HG03460 (cell line): ENCODE results near the gene PPL.
"Not testable (repeated sequence)": the region's sequence is repeated elsewhere in the genome, so short reads cannot be mapped to it uniquely, and the experiment has no call there.

Experiments used
- ATAC-seq: cut with Tn5 transposase; IDR thresholded peaks from one replicate; pipeline ENCODE4 v1.9.1; 2021; ENCODE audit not compliant: unreplicated experiment

PPL gene

GRCh38 chr16:4935241-4935855 is 1.6 kb downstream of the PPL start:
- no peak for ATAC-seq

DNA sequence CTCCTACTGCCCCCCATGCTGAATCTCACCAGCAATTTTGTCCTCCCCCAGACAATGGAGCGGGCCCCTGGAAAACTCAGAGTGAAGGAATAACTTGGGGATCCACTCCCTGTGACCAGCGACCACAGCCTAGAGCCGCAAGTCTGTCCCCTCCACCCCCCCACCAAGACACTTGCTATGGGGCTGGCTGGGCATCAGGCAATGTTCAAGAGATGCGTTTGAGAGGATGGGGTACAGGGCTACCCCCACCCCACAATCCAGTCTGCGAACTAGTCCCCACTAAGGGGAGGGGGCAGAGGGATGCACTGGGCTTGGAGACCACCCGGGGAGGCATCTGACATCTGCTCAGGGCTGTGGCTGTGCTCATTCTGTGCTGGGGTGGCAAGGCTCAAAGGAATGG is 2.4 kb downstream of the PPL start:
- ATAC-seq: no peak

DNA sequence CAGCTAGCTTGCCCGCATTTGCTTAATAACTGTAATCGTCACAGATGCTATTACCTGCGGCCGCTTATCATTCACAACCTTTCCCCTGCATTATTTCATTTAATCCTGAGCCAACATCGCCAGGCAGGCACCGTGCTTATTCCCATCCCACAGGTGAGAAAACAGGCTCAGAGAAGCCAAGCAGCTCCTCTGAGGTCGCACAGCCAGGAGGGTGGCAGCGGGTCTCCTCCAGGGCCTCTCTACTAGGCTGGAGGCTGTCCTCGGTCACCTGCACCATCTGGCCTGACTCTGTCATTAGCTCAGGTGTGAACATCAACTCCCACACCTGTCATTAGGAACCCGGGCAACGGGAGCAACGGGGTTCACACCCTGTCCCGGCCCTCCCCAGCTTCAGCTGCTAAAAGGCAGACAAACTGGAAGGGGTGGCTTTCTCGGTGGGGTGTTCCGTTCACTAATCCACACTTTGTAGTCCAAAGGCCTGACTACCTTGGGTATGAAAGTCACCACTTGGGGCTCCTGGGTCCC is 3.0 kb downstream of the PPL start:
- no peak for ATAC-seq

DNA sequence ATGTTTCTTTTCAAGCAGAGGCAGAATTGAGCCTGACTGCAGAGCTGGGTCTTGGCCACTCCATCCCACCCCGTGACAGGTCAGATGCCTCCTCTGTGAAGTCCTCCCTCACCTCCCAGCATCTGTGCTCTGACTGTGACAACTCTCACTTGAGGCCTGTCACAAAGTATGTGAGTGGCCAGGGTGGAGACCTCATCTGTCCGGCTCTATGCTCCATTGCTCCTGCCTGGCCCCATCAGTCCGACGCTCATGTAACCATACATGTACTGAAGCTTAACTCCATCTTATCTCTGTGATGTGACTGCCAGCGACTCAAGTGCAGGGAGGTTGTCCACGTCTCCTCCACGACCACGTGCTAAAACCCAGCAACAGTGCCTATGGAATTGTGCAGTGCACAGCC is 3.5 kb downstream of the PPL start:
- ATAC-seq: no peak

- ATAC-seq: no peak
Measured at GRCh38 chr16:4931381-4931780, 5.6 kb downstream of the PPL start.

DNA sequence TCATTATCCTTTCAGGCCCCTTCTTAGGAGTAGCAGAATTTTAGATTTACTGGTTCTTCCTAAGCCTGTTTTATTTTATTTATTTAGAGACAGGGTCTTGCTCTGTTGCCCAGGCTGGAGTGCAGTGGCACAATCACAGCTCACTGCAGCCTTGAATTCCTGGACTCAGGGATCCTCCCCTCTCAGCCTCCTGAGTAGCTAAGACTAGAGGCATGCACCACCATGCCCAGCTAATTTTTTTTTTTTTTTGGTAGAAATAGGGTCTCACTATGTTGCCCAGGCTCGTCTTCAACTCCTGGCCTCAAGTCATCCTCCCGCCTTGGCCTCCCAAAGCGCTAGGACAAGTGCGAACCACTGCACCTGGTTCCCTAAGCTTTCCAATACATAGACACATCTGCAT is 7.3 kb downstream of the PPL start:
- not testable (repeated sequence) for ATAC-seq

DNA sequence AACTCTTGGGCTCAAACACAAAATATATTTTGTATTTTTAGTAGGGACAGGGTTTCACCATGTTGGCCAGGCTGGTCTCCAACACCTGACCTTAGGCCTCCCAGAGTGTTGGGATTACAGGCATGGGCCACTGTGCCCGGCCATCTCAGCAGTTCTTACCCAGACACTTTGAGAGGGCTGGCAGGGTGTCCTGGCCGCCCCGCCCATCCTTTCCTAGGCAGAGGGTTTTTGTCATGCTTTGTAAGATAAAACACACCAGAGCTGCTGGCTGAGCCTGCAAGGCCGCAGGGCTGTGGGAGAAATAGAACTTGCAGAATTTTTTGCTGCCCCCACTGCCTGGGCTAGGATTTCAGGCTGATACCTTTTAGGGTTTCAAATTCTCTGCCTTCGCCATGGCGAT is 8.7 kb downstream of the PPL start:
- ATAC-seq: no peak

GRCh38 chr16:4927661-4928060 is 9.3 kb downstream of the PPL start:
- no peak for ATAC-seq

- no peak for ATAC-seq
Measured at GRCh38 chr16:4926928-4927327, 10.0 kb downstream of the PPL start.

DNA sequence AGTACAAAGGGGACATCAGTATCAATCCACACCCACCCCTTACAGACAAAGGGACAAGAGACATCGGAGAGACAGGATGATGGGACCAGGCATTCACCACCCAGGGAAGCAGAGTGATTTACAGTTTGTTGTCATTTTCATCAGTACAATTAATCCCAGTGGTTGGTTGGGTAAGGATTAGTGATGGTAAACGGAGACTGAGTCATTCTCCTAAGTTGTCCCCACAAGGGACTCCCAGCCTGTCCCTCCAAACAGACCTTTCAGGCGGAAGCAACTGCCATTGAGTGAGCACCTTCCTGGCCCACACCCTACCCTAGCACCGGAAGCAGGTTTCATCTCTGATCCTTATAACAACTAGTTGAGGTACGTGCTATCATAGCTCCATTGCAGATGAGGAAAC is 11.2 kb downstream of the PPL start:
- no peak for ATAC-seq

DNA sequence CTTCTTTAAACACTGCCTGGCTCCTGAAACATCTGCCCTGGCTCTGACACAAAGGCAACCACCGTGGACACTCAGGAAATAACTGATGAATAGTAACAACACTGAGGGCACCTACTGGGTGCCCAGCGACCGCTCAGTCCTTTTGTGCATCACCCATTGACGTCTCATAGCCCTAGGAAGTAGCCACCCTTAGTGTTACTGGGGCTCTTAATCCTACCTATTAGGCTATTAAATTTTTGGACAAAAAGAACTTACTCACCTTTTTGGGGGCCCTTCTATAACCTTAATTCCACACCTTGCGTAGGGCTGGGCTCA is 11.7 kb downstream of the PPL start:
- ATAC-seq: no peak

GRCh38 chr16:4924593-4925292 is 12.2 kb downstream of the PPL start:
- no peak for ATAC-seq

DNA sequence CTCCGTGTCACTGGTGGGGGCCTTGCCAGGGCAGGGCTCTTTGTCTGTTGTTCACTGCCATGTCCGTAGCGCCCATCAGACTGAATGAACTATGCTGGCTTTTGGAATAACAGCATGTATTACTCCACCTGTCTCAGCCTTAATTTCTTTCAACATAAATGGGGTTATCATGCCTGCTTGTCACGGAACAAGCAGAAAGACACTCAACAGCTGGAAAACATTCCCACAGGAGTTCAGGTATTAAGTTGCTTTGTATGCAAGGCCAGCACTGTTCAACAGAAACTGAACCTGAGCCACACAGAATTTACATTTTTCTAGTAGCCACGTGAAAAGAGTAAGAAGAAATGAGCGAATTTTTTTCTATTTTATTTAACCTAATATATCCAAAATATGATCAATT is 13.1 kb downstream of the PPL start:
- no peak for ATAC-seq

DNA sequence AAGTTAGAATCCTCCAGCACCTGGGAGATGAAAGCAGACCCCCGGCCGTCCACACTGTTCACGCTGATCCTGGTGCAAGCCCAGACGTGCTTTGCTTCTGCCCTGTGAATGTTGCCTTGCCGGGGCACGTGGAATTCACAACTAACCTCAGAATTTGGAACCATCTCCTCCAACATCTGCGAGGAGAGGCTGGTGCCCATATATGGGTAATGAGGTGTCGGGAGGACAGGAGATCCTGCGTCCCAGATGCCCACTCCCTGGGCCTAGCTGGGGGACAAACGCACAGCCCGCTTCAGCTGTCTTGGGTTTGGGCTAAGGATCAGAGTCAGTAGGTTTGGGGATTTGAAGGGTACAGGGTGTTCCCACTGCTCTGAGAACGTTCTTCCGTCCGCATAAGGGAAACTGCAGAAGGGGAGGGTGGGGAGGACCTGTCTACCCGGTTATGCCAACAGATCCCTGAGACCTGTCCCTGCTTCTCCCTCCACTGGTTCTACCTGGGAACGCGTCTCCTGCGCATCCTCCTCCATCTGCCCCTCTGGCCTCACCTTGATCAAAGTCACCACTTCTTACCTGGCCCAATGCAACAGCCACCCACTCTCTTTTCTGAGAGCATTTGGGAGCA is 14.1 kb downstream of the PPL start:
- no peak for ATAC-seq

DNA sequence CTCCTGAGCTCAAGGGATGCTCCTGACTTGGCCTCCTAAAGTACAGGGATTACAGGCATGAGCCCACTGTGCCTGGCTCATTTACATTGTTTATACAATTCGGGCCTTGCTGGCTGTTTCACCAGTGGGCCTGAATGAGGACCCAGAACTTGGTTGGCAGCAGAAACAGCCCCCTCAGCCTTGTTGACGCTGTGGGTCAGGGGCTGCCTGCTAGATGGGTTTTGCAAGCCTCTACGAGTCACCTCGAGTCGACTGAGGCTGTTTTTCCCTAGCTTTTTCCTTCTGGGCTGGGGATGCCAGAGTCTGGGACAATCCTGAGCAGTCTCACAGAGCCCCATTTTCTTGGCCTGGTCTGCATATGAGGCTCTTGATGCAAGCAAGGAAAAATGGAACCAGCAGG is 16.1 kb downstream of the PPL start:
- ATAC-seq: no peak

- no peak for ATAC-seq
Measured at GRCh38 chr16:4918781-4919251, 18.1 kb downstream of the PPL start.

- ATAC-seq: no peak
Measured at GRCh38 chr16:4917117-4917516, 19.8 kb downstream of the PPL start.

DNA sequence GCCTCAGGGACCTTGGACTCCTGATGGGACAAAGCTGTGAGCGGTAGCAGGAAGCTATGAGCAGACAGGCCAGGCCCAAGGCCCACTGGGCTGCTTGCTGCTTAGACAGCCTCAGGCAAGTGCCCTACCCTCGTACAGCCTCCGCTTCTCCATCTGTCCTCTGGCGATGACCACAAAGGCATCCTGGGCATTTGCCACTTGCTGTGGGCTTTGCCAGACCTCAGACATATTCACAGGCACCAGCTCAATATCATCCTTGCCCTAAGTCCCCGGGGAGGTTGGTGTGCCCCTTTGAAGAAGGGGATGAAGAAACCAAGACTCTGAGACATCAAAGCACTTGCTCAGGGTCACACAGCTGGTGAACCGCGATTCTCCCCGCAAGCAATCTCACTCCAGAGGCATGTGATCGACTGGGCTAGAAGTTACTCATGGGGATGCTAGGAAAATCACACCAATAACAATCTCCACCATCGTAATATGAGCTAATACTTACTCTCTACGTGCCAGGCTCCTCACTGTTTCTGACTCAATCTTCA is 21.7 kb downstream of the PPL start:
- ATAC-seq: no peak

DNA sequence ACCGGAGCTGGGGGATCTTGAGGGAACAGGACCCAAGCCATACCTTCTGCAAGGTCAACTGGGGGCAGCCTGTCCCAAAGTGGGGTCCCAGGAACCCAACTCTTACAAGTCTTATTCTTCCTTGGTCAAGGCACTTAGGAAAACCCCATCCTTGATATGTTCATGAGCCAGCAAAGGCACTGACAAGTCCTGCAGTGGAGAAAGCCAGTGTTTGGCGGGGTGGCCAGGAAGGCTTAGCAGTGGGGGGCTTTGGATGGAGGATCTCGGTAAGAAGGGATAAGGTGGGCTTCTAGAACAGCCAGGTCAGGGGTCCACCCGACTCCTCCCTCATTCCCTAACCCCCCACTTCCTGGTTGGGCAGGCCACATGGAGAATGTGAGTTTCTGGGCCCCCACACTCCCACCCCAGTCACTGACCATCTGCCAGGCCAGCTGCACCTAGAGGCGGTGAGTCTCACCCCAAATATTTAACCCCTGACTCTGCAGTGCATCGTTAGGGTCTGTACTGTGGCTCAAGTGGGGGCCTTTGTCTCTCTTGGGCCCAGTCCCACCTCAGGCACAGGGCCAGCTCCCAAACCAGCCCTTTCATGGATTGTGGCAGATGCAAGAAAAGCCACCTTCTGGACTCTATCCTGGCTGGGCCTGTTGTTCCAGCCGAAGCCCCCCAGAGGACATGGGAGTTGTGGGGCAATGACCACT is 22.3 kb downstream of the PPL start:
- no peak for ATAC-seq

DNA sequence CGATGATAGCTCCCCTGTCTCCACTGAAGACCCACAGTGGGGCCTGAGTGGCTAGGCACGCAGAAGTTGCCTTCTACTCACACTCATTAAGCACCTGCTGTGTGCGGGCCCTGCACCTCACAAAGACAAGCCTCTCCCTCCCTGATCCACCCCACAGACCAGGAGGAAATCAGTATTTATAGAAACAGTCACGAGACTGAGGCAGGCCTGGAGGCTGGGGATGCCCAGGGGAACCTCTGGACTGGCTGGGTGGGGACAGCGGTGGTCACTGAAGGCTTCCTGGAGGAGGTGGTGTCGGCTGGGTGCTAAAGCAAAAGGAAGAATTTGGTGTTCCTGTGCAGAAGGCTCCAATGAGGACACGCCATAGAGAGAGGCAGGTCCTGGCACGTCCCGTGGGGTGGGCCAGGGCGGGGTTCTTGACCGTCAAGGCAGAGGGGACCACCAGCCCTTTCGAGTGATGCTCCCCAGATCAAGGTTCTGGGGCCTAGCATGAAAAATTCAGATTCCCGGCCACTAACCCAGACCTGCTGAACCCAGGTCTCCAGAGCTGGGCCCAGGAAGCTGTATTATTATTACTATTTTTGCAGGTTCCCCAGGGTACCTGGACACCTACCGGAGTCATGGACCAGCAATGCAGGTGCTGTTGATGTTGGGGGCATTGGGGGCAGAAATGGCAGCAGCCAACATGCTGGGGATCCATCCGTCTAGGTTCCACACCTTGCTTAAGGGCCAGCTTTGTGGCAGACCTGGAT is 23.0 kb downstream of the PPL start:
- ATAC-seq: no peak
